22Rv1 (cell line): ENCODE results near the gene YIPF1.
"Not testable (repeated sequence)": the region's sequence is repeated elsewhere in the genome, so short reads cannot be mapped to it uniquely, and the experiment has no call there.

ENCODE experiments used
- H3K27ac ChIP-seq: fragments of 450-650 bp; 2 replicates; pipeline ENCODE4 v1.5.1; 2017
- ZFX ChIP-seq: fragments of 450-650 bp; IDR thresholded peaks from 2 replicates; pipeline ENCODE4 v1.6.1; 2017; ENCODE audit warnings: antibody characterized with exemption, borderline replicate concordance
- TF ChIP-seq, protein P1 (sequence below): fragments of 450-650 bp; IDR thresholded peaks from 2 replicates; pipeline ENCODE4 v1.5.1; 2017; ENCODE audit warnings: mild to moderate bottlenecking

The YIPF1 gene

DNA sequence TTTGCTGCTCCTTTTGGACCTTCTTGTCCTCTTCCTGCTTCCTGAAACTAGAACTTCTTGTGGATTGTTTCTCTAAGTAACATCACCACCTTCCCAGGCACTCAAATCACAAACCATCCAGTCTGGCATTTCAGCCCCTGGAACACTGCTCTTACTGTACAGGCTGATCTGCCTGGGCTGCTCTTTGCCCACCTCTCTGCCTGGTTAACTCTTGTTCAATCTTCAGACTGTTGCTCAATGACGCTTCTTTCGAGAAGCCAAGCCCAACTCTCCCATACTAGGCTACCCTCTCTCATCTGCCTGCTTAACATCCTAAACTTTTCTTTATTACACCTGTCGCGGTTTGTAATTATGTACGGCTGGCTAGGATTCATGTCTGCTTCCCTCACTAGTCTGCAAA, 5.0 kb upstream of the YIPF1 start:
- TF ChIP-seq, protein P1, sequence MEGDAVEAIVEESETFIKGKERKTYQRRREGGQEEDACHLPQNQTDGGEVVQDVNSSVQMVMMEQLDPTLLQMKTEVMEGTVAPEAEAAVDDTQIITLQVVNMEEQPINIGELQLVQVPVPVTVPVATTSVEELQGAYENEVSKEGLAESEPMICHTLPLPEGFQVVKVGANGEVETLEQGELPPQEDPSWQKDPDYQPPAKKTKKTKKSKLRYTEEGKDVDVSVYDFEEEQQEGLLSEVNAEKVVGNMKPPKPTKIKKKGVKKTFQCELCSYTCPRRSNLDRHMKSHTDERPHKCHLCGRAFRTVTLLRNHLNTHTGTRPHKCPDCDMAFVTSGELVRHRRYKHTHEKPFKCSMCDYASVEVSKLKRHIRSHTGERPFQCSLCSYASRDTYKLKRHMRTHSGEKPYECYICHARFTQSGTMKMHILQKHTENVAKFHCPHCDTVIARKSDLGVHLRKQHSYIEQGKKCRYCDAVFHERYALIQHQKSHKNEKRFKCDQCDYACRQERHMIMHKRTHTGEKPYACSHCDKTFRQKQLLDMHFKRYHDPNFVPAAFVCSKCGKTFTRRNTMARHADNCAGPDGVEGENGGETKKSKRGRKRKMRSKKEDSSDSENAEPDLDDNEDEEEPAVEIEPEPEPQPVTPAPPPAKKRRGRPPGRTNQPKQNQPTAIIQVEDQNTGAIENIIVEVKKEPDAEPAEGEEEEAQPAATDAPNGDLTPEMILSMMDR = no peak
- no peak overlapping the region for H3K27ac ChIP-seq

DNA sequence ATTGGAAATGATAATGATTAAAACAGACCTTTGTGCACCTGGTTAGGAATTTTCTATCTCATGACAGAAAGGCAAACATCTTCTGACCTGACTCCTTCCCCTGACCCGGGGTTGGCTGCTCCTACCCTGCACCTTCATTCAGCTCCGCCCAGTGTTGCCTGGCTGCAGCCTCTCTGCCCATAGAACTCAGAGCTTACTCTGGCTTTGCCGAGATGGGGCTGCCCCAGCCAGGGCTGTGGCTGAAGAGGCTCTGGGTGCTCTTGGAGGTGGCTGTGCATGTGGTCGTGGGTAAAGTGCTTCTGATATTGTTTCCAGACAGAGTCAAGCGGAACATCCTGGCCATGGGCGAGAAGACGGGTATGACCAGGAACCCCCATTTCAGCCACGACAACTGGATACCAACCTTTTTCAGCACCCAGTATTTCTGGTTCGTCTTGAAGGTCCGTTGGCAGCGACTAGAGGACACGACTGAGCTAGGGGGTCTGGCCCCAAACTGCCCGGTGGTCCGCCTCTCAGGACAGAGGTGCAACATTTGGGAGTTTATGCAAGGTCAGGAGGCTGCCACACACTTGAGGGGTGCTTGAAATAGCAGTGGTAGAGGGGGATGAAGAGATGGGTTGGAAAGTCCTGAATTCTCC, 4.5 kb upstream of the YIPF1 start, which contains the start of gene DIO1:
Gene DIO1, plus strand, starts transcription at position 189 of the 638 bp plus-strand sequence. Its CDS starts 24 bp downstream, at position 213.
- no peak within 1 kb of the TSS for H3K27ac ChIP-seq
- TF ChIP-seq ZFX = no peak
- TF ChIP-seq, protein P1 = no peak

DNA sequence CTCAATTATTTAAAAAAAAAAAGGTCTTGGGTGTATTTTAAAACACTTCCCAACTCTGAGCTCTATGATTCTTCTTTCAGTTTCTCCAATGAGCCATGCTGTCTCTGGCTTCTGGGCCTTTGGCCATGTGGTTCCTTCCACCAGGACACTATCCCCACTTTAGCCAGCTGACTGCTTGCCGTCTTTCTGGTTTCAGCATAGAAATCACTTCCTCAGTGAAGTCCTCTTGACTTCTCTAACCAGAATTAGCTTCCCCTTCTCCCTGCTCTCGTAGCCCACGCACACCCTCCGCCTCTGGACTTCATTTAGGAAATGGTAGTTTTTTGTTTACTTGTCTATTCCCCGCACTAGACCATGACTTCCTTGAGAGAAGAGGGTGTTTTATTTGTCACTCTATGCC, 3.3 kb upstream of the YIPF1 start:
- no peak for TF ChIP-seq ZFX
- TF ChIP-seq, protein P1 = no peak
- H3K27ac ChIP-seq = no peak overlapping the region

DNA sequence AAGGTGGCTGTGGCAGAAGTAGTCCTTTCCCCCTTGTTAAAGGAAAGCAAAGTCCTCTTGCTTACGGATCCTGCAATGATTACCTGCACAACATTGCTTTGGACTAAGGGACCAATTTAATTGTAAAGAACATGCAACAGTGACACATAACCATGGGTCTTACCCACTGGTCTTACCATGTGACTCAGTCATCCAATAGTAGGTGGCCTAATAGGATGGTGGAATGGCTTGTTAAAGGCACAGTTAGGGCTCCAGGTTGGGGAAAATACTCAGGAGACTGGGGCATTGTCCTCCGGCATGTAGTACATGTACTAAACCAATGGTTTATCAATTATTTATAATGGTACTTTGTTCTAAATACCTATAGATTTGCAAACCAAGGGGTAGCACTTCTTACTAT, 2.1 kb upstream of the YIPF1 start:
- no peak overlapping the region for H3K27ac ChIP-seq
- TF ChIP-seq ZFX = no peak
- TF ChIP-seq, protein P1 = no peak

DNA sequence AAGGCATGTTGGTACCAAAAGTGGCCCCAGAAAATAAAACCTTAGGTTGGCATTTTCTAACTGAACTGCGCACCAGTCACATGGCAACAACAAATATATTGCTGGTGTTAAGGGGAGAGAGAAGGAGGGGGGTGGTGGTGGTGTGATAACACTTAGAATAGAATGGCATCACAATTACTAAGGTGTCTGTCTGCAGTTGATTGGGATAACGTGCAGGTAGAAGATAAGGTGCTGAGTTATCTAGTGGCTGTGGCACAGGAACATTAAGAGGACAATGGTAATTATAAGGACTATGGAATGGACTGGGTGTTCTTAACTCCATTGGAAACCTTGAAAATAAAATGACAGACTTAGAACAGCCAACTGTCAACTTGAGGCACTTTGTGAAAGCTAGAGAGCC, 1.4 kb upstream of the YIPF1 start:
- no peak overlapping the region for H3K27ac ChIP-seq
- no peak for TF ChIP-seq ZFX
- TF ChIP-seq, protein P1 = no peak

DNA sequence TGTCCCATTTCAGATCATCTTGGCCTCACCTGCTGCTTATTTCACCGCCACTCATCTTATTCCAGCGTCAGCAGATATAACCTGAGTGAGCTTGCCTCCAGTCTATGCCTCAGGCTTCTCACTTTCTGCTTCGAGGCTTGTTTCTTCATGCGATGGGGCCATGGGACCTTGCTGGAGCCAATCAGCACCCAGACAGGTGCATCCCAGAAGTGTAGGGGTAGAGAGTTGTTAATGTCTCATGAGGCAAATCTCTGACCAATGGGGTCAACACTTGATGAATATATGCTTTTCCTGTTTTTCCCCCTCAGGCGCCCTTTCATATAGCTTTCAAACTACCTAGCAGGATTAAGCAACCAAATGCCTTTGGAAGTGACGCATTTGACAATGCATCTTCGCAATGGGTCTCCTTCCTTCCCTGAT, 935 bp upstream of the YIPF1 start:
- TF ChIP-seq, protein P1 = no peak
- no peak for TF ChIP-seq ZFX
- peak overlapping the region; percentile 61; the same call in 1 of the 2 replicates for H3K27ac ChIP-seq

DNA sequence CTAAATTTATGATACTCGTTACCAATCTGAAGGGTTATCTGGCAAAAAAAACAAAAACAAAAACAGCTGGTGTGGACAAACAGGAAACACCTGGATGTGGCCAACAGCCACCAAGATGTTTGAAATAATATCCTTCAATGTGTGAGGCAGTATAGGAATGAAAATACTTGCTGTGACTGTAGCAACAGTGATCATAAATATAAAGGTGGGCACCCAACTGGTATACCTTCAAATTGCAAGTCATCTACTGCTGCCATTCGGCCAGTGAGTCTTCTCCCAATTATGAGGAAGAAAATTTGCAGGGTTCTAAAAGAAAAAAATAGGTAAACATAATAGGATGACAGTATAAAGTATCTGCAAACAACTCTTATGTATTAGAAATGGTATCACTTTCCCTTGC, 916 bp downstream of the YIPF1 start:
- TF ChIP-seq ZFX = no peak
- TF ChIP-seq, protein P1 = no peak
- H3K27ac ChIP-seq = peak overlapping the region; percentile 61

DNA sequence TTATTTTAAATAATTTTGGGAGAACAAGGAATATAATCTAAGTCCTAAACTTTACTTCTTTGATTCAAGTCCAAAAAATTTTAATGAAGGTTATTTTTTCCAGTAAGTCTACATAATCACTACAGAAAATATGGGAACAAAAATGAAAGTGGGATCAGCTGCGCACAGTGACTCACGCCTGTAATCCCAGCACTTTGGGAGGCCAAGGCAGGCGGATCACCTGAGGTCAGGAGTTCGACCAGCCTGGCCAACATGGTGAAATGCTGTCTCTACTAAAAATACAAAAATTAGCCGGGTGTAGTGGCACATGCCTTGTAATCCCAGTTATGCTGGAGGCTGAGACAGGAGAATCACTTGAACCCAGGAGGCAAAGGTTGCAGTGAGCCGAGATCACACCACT, 6.0 kb downstream of the YIPF1 start:
- H3K27ac ChIP-seq = not testable (repeated sequence)

DNA sequence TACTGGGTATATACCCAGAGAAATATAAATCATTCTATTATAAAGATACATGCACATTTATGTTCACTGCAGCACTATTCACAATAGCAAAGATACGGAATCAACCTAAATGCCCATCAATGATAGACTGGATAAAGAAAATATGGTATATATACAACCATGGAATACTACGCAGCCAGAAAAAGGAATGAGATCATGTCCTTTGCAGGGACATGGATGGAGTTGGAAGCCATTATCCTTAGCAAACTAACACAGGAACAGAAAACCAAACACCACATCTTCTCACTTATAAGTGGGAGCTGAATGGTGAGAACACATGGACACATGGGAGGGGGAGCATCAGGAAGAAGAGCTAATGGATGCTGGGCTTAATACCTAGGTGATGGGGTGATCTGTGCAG, 7.7 kb downstream of the YIPF1 start:
- not testable (repeated sequence) for H3K27ac ChIP-seq
